Measurements from ENCODE around the gene ZBTB24.

- no peak for TF ChIP-seq POLR2A (IDR thresholded peaks at IDR 0.05)
- no peak for TF ChIP-seq CTCF (IDR thresholded peaks at IDR 0.05)
- no peak for TF ChIP-seq EP300 (IDR thresholded peaks at IDR 0.05)
These were observed 5.0 kb upstream of the ZBTB24 start for GRCh38 chr6:109488001-109488400.
